ENCODE results near the gene TSPAN9. TPM values are rescaled to one million over a fixed set of nuclear protein-coding genes. Genes with fewer than 3 reads are reported as not detected.

The TSPAN9 gene
- total and polyA plus RNA-seq, 10 of the 15 experiments (the other 5 are each of a cell fraction or from before 2014, with no cell fraction given): 0.03 to 1.0 (median 0.12) TPM; not detected in 5

Small RNA genes lying within 50 kb of the gene (small RNA-seq; reads per million reads assigned to genes)
- gene AC005912.1 (7.1 reads per million, percentile 92 among the genes with 10 or more reads in this experiment), gene RF00017 (not detected)

Other genes with a start within 250 kb of the TSPAN9 start
- not detected in 2 replicates for gene NRIP2, start 242.3 kb upstream of the TSPAN9 start, total RNA-seq (2014; rRNA removed)
- gene NRIP2, start 242.3 kb upstream of the TSPAN9 start, total RNA-seq (2014; rRNA removed; fragmentation: Illumina TruSeq; extraction: Trizol): not detected in 2 replicates
- not detected in 2 replicates for gene NRIP2, start 242.3 kb upstream of the TSPAN9 start, total RNA-seq (2021)
- not detected in 2 replicates for gene NRIP2, start 242.3 kb upstream of the TSPAN9 start, polyA plus RNA-seq (2011; rRNA removed)
- gene NRIP2, start 242.3 kb upstream of the TSPAN9 start, polyA plus RNA-seq (2014; fragmentation: Illumina TruSeq; extraction: Trizol): not detected in 2 replicates
- under 1 TPM in 1 of 2 experiments, not detected in 1; 0.04 TPM for gene NRIP2, start 242.3 kb upstream of the TSPAN9 start, polyA plus RNA-seq (2014; fragmentation: Nextera tagmentation; extraction: Ambion mirVana)
- gene NRIP2, start 242.3 kb upstream of the TSPAN9 start, polyA plus RNA-seq (2014; rRNA removed): not detected in 2 replicates
- under 1 TPM; 0.42 to 0.83 TPM for gene NRIP2, start 242.3 kb upstream of the TSPAN9 start, polyA plus RNA-seq (2016; fragmentation: Nextera tagmentation; extraction: Ambion mirVana)
- gene TEX52, start 220.3 kb upstream of the TSPAN9 start, total RNA-seq (2014; rRNA removed): not detected in 2 replicates
- gene TEX52, start 220.3 kb upstream of the TSPAN9 start, total RNA-seq (2014; rRNA removed; fragmentation: Illumina TruSeq; extraction: Trizol): not detected in 2 replicates
- not detected in 2 replicates for gene TEX52, start 220.3 kb upstream of the TSPAN9 start, total RNA-seq (2021)
- gene TEX52, start 220.3 kb upstream of the TSPAN9 start, polyA plus RNA-seq (2011; rRNA removed): not detected in 2 replicates
- not detected in 2 replicates for gene TEX52, start 220.3 kb upstream of the TSPAN9 start, polyA plus RNA-seq (2014; fragmentation: Illumina TruSeq; extraction: Trizol)
- gene TEX52, start 220.3 kb upstream of the TSPAN9 start, polyA plus RNA-seq (2014; fragmentation: Nextera tagmentation; extraction: Ambion mirVana): not detected
- not detected in 2 replicates for gene TEX52, start 220.3 kb upstream of the TSPAN9 start, polyA plus RNA-seq (2014; rRNA removed)
- gene TEX52, start 220.3 kb upstream of the TSPAN9 start, polyA plus RNA-seq (2016; fragmentation: Nextera tagmentation; extraction: Ambion mirVana): under 1 TPM in 1 of 2 experiments, not detected in 1; 0.23 TPM
- gene FOXM1, start 200.2 kb upstream of the TSPAN9 start, total RNA-seq (2014; rRNA removed): 30.3 and 33.7 TPM in 2 replicates
- 28.0 and 28.9 TPM in 2 replicates for gene FOXM1, start 200.2 kb upstream of the TSPAN9 start, total RNA-seq (2014; rRNA removed; fragmentation: Illumina TruSeq; extraction: Trizol)
- gene FOXM1, start 200.2 kb upstream of the TSPAN9 start, total RNA-seq (2021): 58.6 and 60.0 TPM in 2 replicates
- 15.3 and 25.1 TPM in 2 replicates for gene FOXM1, start 200.2 kb upstream of the TSPAN9 start, polyA plus RNA-seq (2011; rRNA removed)
- 50.4 and 63.2 TPM in 2 replicates for gene FOXM1, start 200.2 kb upstream of the TSPAN9 start, polyA plus RNA-seq (2014; fragmentation: Illumina TruSeq; extraction: Trizol)
- gene FOXM1, start 200.2 kb upstream of the TSPAN9 start, polyA plus RNA-seq (2014; fragmentation: Nextera tagmentation; extraction: Ambion mirVana): 10 to 100 TPM; 15.1 to 15.5 TPM
- gene FOXM1, start 200.2 kb upstream of the TSPAN9 start, polyA plus RNA-seq (2014; rRNA removed): 39.8 and 45.5 TPM in 2 replicates
- 10 to 100 TPM; 34.8 to 37.0 TPM for gene FOXM1, start 200.2 kb upstream of the TSPAN9 start, polyA plus RNA-seq (2016; fragmentation: Nextera tagmentation; extraction: Ambion mirVana)
- 52.6 and 54.2 TPM in 2 replicates for gene RHNO1, start 200.2 kb upstream of the TSPAN9 start, total RNA-seq (2014; rRNA removed)
- 42.4 and 46.4 TPM in 2 replicates for gene RHNO1, start 200.2 kb upstream of the TSPAN9 start, total RNA-seq (2014; rRNA removed; fragmentation: Illumina TruSeq; extraction: Trizol)
- gene RHNO1, start 200.2 kb upstream of the TSPAN9 start, total RNA-seq (2021): 33.3 and 36.2 TPM in 2 replicates
- 69.0 and 91.6 TPM in 2 replicates for gene RHNO1, start 200.2 kb upstream of the TSPAN9 start, polyA plus RNA-seq (2011; rRNA removed)
- 60.7 and 67.8 TPM in 2 replicates for gene RHNO1, start 200.2 kb upstream of the TSPAN9 start, polyA plus RNA-seq (2014; fragmentation: Illumina TruSeq; extraction: Trizol)
- 10 to 100 TPM; 27.9 to 29.1 TPM for gene RHNO1, start 200.2 kb upstream of the TSPAN9 start, polyA plus RNA-seq (2014; fragmentation: Nextera tagmentation; extraction: Ambion mirVana)
- 30.4 and 41.0 TPM in 2 replicates for gene RHNO1, start 200.2 kb upstream of the TSPAN9 start, polyA plus RNA-seq (2014; rRNA removed)
- 10 to 100 TPM; 52.3 to 57.9 TPM for gene RHNO1, start 200.2 kb upstream of the TSPAN9 start, polyA plus RNA-seq (2016; fragmentation: Nextera tagmentation; extraction: Ambion mirVana)
- gene TULP3, start 186.5 kb upstream of the TSPAN9 start, total RNA-seq (2014; rRNA removed): 6.7 and 7.9 TPM in 2 replicates
- gene TULP3, start 186.5 kb upstream of the TSPAN9 start, total RNA-seq (2014; rRNA removed; fragmentation: Illumina TruSeq; extraction: Trizol): 7.0 TPM in 2 replicates
- 7.8 and 8.5 TPM in 2 replicates for gene TULP3, start 186.5 kb upstream of the TSPAN9 start, total RNA-seq (2021)
- gene TULP3, start 186.5 kb upstream of the TSPAN9 start, polyA plus RNA-seq (2011; rRNA removed): 6.0 and 8.4 TPM in 2 replicates
- gene TULP3, start 186.5 kb upstream of the TSPAN9 start, polyA plus RNA-seq (2014; fragmentation: Illumina TruSeq; extraction: Trizol): 9.8 and 10.4 TPM in 2 replicates
- 1 to 10 TPM; 3.1 to 3.9 TPM for gene TULP3, start 186.5 kb upstream of the TSPAN9 start, polyA plus RNA-seq (2014; fragmentation: Nextera tagmentation; extraction: Ambion mirVana)
- gene TULP3, start 186.5 kb upstream of the TSPAN9 start, polyA plus RNA-seq (2014; rRNA removed): 8.4 and 9.3 TPM in 2 replicates
- gene TULP3, start 186.5 kb upstream of the TSPAN9 start, polyA plus RNA-seq (2016; fragmentation: Nextera tagmentation; extraction: Ambion mirVana): 1 to 10 TPM; 7.8 to 8.3 TPM
- 0.68 TPM in 1 of 2 replicates, not detected in the other for gene TEAD4, start 118.0 kb upstream of the TSPAN9 start, total RNA-seq (2014; rRNA removed)
- not detected in 2 replicates for gene TEAD4, start 118.0 kb upstream of the TSPAN9 start, total RNA-seq (2014; rRNA removed; fragmentation: Illumina TruSeq; extraction: Trizol)
- 0.33 and 0.37 TPM in 2 replicates for gene TEAD4, start 118.0 kb upstream of the TSPAN9 start, total RNA-seq (2021)
- 0.04 TPM in 1 of 2 replicates, not detected in the other for gene TEAD4, start 118.0 kb upstream of the TSPAN9 start, polyA plus RNA-seq (2011; rRNA removed)
- gene TEAD4, start 118.0 kb upstream of the TSPAN9 start, polyA plus RNA-seq (2014; fragmentation: Illumina TruSeq; extraction: Trizol): 0.07 and 0.13 TPM in 2 replicates
- not detected for gene TEAD4, start 118.0 kb upstream of the TSPAN9 start, polyA plus RNA-seq (2014; fragmentation: Nextera tagmentation; extraction: Ambion mirVana)
- gene TEAD4, start 118.0 kb upstream of the TSPAN9 start, polyA plus RNA-seq (2014; rRNA removed): 0.28 and 0.31 TPM in 2 replicates
- gene TEAD4, start 118.0 kb upstream of the TSPAN9 start, polyA plus RNA-seq (2016; fragmentation: Nextera tagmentation; extraction: Ambion mirVana): under 1 TPM in 1 of 2 experiments, not detected in 1; 0.32 TPM